GM12878 (cell line): ENCODE measurements around the gene DMKN. TPM values are rescaled to one million over a fixed set of nuclear protein-coding genes. Genes with fewer than 3 reads are reported as not detected.

Experiments used
- ATAC-seq: fragments of 200-7000 bp; cut with Tn5 transposase; 3 replicates; pipeline ENCODE4 v1.9.1; 2020; ENCODE audit warnings: mild to moderate bottlenecking, moderate library complexity
- BruUV-seq: library from RNA; stranded (reverse); fragments of 400-500 nt; replicated peaks from 2 replicates; lab custom pipeline; 2021; lab: Mats Ljungman, UMichigan
- CTCF ChIA-PET: fragments of 300-600 bp; sonication (Branson Sonifier 250); formaldehyde crosslinking; extraction: SDS; loops from one replicate; lab custom pipeline; 2021; ENCODE audit warnings: inconsistent platforms; lab: Yijun Ruan, JAX
- POLR2A ChIA-PET: fragments of 350-600 bp; formaldehyde crosslinking; extraction: SDS; loops from one replicate; lab custom pipeline; 2021; ENCODE audit warnings: inconsistent platforms; lab: Charles Lee
- RAD21 ChIA-PET: fragments of 300-600 bp; sonication (Branson Sonifier 250); formaldehyde crosslinking; loops from one replicate; lab custom pipeline; 2023; ENCODE audit warnings: antibody characterized with exemption; ENCODE audit not compliant: unreplicated experiment; lab: Charles Lee
- SMC1A ChIA-PET: fragments of 300-600 bp; sonication (Branson Sonifier 250); formaldehyde crosslinking; loops from one replicate; lab custom pipeline; 2023; ENCODE audit not compliant: unreplicated experiment, uncharacterized antibody; lab: Charles Lee
- DNase-seq: peaks from one replicate; pipeline ENCODE4 v3.0.0-alpha.2; 2011; ENCODE audit warnings: low read depth, low spot score
- FAIRE-seq: peaks from 3 replicates; lab custom pipeline; 2011; peaks lifted over from hg19 to GRCh38; lab: Jason Lieb, UNC
- H2AFZ ChIP-seq: 2 replicates; pipeline ENCODE4 v1.6.0; 2011; ENCODE audit warnings: low read depth, low read length, control low read depth; ENCODE audit not compliant: control insufficient read depth
- H3K27ac ChIP-seq: 2 replicates; pipeline ENCODE4 v1.5.1; 2011; ENCODE audit warnings: control low read depth; ENCODE audit not compliant: control insufficient read depth, insufficient read depth
- H3K27me3 ChIP-seq, 2 experiments: replicated peaks in 1 of 2; 2 replicates each; pipeline versions ENCODE4 v1.6.0 to v1.6.1; 2011; ENCODE audit warnings: low read length in 1 of 2; ENCODE audit not compliant: control insufficient read depth in 2 of 2, insufficient read depth in 2 of 2
- H3K36me3 ChIP-seq, 2 experiments: 2 replicates each; pipeline ENCODE4 v1.5.1; 2011; ENCODE audit warnings: low read length in 1 of 2; ENCODE audit not compliant: control insufficient read depth in 2 of 2, insufficient read depth in 2 of 2
- H3K4me1 ChIP-seq: 2 replicates; pipeline ENCODE4 v1.6.1; 2011; ENCODE audit warnings: mild to moderate bottlenecking, low read length, moderate library complexity, mixed read lengths; ENCODE audit not compliant: control insufficient read depth, insufficient read depth
- H3K4me2 ChIP-seq: 2 replicates; pipeline ENCODE4 v1.6.0; 2011; ENCODE audit warnings: control low read depth; ENCODE audit not compliant: control insufficient read depth, insufficient read depth
- H3K4me3 ChIP-seq: fragments of 200-600 bp; sonication (generic); 2 replicates; pipeline ENCODE4 v1.5.1; 2016
- H3K79me2 ChIP-seq: 2 replicates; pipeline ENCODE4 v1.6.0; 2011; ENCODE audit warnings: low read length; ENCODE audit not compliant: control insufficient read depth, insufficient read depth
- H3K9ac ChIP-seq: 2 replicates; pipeline ENCODE4 v1.8.0; 2011; ENCODE audit warnings: low read length, control low read depth, mixed read lengths; ENCODE audit not compliant: control insufficient read depth, insufficient read depth
- H3K9me3 ChIP-seq: replicated peaks from 3 replicates; pipeline ENCODE4 v1.5.1; 2011; ENCODE audit warnings: mild to moderate bottlenecking, low read length; ENCODE audit not compliant: control insufficient read depth, insufficient read depth
- H4K20me1 ChIP-seq: 2 replicates; pipeline ENCODE4 v1.6.0; 2011; ENCODE audit not compliant: control insufficient read depth, insufficient read depth
- BCLAF1 ChIP-seq: fragments of 450-650 bp; IDR thresholded peaks from 2 replicates; pipeline ENCODE4 v1.6.1; 2017; ENCODE audit warnings: antibody characterized with exemption, mild to moderate bottlenecking, moderate library complexity
- CBFB ChIP-seq: IDR thresholded peaks from 2 replicates; pipeline ENCODE4 v1.6.1; 2016; ENCODE audit warnings: antibody characterized with exemption, low read depth
- CEBPB ChIP-seq, 2 experiments: fragments of 150-350 bp in 1 of 2; IDR thresholded peaks; 2 replicates each; pipeline ENCODE4 v1.6.1; 2012 to 2014; ENCODE audit warnings: low read depth in 2 of 2, low read length in 2 of 2, borderline replicate concordance in 1 of 2, inconsistent platforms in 1 of 2
- EP300 ChIP-seq, 2 experiments: fragments of 150-350 bp in 1 of 2; IDR thresholded peaks; 2 replicates each; pipeline ENCODE4 v1.6.1; 2011 to 2012; ENCODE audit warnings: low read depth in 2 of 2, low read length in 2 of 2, borderline replicate concordance in 1 of 2, improper control_type of control experiment in 1 of 2, inconsistent platforms in 1 of 2; ENCODE audit not compliant: control insufficient read depth in 1 of 2
- FOXK2 ChIP-seq: fragments of 450-650 bp; IDR thresholded peaks from 2 replicates; pipeline ENCODE4 v1.6.1; 2017; ENCODE audit warnings: mild to moderate bottlenecking, moderate library complexity
- HCFC1 ChIP-seq: fragments of 150-350 bp; IDR thresholded peaks from 2 replicates; pipeline ENCODE4 v1.6.1; 2014; ENCODE audit warnings: low read length
- HDAC6 ChIP-seq: fragments of 200-600 bp; sonication (generic); IDR thresholded peaks from one replicate; pipeline ENCODE4 v1.8.0; 2017; ENCODE audit warnings: antibody characterized with exemption; ENCODE audit not compliant: unreplicated experiment
- MEF2A ChIP-seq: IDR thresholded peaks from 2 replicates; pipeline ENCODE4 v1.6.1; 2011; ENCODE audit warnings: low read depth, mild to moderate bottlenecking, low read length, moderate library complexity; ENCODE audit not compliant: insufficient read depth
- MYB ChIP-seq: fragments of 150-350 bp; IDR thresholded peaks from 2 replicates; pipeline ENCODE4 v1.6.1; 2014; ENCODE audit warnings: mild to moderate bottlenecking, low read depth, low read length, borderline replicate concordance
- POLR2AphosphoS5 ChIP-seq: IDR thresholded peaks from 2 replicates; pipeline ENCODE4 v1.6.1; 2011; ENCODE audit warnings: mild to moderate bottlenecking, low read length, inconsistent platforms
- RCOR1 ChIP-seq: conservative IDR thresholded peaks from 2 replicates; pipeline ENCODE4 v1.6.1; 2012; ENCODE audit warnings: low read depth, low read length, improper control_type of control experiment
- ZNF24 ChIP-seq: fragments of 450-650 bp; IDR thresholded peaks from 2 replicates; pipeline ENCODE4 v1.6.1; 2017; ENCODE audit warnings: antibody characterized with exemption, mild to moderate bottlenecking
- ZNF274 ChIP-seq: IDR thresholded peaks from one replicate; pipeline ENCODE4 v1.8.0; 2011; ENCODE audit not compliant: insufficient read length, insufficient read depth
- ZZZ3 ChIP-seq: IDR thresholded peaks from 2 replicates; pipeline ENCODE4 v1.6.1; 2011; ENCODE audit warnings: low read depth; ENCODE audit not compliant: control insufficient read depth, insufficient read length
- WGBS: methylation state at CpG from one replicate; pipeline ENCODE4 v1.1.6; 2016; ENCODE audit warnings: low lambda C conversion rate; ENCODE audit not compliant: insufficient replicate concordance, insufficient coverage; ENCODE audit errors: missing lambda C conversion rate; 5-methylcytosine and 5-hydroxymethylcytosine counted together
- in situ Hi-C: fragments of 300-500 bp; cut with MboI; formaldehyde crosslinking; loops from 9 replicates; pipeline ENCODE4 v1.14.3; 2018; ENCODE audit warnings: mixed read lengths
- intact Hi-C: fragments of 100-400 bp; cut with micrococcal nuclease; formaldehyde crosslinking; loops from one replicate; pipeline ENCODE4 v1.14.2; 2022; ENCODE audit not compliant: unreplicated experiment
- polyA plus RNA-seq, 11 experiments: library from polyadenylated mRNA; depleted of rRNA in 4 of 11; unstranded in 6 of 11; stranded (reverse) in 5 of 11; fragments of >200 nt; fragmentation: Nextera tagmentation in 4 of 11; fragmentation: Illumina TruSeq in 1 of 11; extraction: Ambion mirVana in 4 of 11; extraction: Trizol in 1 of 11; gene quantifications; 1 replicate in 1 of 11; 2 replicates in 10 of 11; pipeline versions ENCODE4 v1.2.1 to v1.2.3, GENCODE V29; 2011 to 2016; ENCODE audit warnings: inconsistent platforms in 2 of 11, missing spikeins in 2 of 11, low read depth in 1 of 11
- total RNA-seq, 4 experiments: library from RNA; depleted of rRNA in 3 of 4; stranded (reverse); fragments of >200 nt in 3 of 4; fragmentation: Illumina TruSeq in 1 of 4; extraction: Trizol in 1 of 4; gene quantifications; 2 replicates each; pipeline versions ENCODE4 v1.2.1 to v1.2.3, GENCODE V29; 2013 to 2021
- TF ChIP-seq, protein P1 (sequence below): IDR thresholded peaks from 2 replicates; pipeline ENCODE4 v1.6.1; 2012; ENCODE audit warnings: mild to moderate bottlenecking, low read depth, low read length
- TF ChIP-seq, protein P2 (sequence below): IDR thresholded peaks from 2 replicates; pipeline ENCODE4 v1.6.1; 2011; ENCODE audit warnings: mild to moderate bottlenecking, low read depth, low read length, moderate library complexity; ENCODE audit not compliant: insufficient replicate concordance

Gene DMKN
- total and polyA plus RNA-seq, 10 of the 15 experiments (the other 5 are each of a cell fraction or from before 2014, with no cell fraction given), result 36.4 to 114 (median 58.6) TPM

DNA sequence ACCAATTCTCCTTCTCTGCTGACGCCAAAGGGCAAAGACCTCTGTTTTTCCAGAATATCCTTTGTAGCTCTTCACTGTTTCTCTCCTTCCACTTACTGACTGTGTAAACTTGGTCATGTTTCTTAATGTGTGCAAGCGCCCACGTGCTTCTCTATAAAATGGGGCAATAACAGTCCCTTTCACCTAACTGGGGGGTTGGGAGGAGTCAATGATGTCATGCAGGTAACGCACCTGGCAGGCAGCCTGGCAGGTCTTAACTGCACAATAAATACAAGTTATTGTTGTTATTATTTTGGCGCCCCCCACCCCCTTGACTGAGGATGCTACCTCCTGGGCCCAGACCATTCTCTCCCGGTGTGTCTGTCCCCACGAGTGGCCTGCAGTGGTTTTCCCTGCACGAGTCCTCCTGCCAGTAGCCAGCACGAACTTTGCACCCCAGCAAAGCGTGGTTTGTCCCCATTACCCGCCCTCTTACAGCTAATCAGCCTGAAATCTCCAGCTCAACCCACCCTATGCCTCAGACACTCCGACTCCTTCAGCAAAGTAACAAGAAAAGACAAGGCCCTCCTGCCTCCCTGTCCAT, 9.4 kb upstream of the DMKN start:
- no peaks in the 10 kb centered on the region for H3K79me2 ChIP-seq
- H3K4me1 ChIP-seq, result no peaks in the 10 kb centered on the region
- DNase-seq (no peak), ATAC-seq (no peak), FAIRE-seq (no peak)
- H3K9ac ChIP-seq, result no peak overlapping the region
- H3K9me3 ChIP-seq, result no peaks in the 10 kb centered on the region
- no peak overlapping the region for H3K4me3 ChIP-seq
- no peak overlapping the region for H2AFZ ChIP-seq
- RAD21 ChIA-PET, result no interaction called here
- POLR2A ChIA-PET, result no interaction called here
- intact Hi-C loops, result no loop called here
- CTCF ChIA-PET, result interaction anchor here (0.6 to 1.0 kb wide), 2 partner anchors 12 to 534 kb away, joined by 3 read pairs; no protein-coding TSS in a partner anchor
- no peak overlapping the region for H3K4me2 ChIP-seq
- TF ChIP-seq MEF2A, result no peak
- TF ChIP-seq, protein P1, sequence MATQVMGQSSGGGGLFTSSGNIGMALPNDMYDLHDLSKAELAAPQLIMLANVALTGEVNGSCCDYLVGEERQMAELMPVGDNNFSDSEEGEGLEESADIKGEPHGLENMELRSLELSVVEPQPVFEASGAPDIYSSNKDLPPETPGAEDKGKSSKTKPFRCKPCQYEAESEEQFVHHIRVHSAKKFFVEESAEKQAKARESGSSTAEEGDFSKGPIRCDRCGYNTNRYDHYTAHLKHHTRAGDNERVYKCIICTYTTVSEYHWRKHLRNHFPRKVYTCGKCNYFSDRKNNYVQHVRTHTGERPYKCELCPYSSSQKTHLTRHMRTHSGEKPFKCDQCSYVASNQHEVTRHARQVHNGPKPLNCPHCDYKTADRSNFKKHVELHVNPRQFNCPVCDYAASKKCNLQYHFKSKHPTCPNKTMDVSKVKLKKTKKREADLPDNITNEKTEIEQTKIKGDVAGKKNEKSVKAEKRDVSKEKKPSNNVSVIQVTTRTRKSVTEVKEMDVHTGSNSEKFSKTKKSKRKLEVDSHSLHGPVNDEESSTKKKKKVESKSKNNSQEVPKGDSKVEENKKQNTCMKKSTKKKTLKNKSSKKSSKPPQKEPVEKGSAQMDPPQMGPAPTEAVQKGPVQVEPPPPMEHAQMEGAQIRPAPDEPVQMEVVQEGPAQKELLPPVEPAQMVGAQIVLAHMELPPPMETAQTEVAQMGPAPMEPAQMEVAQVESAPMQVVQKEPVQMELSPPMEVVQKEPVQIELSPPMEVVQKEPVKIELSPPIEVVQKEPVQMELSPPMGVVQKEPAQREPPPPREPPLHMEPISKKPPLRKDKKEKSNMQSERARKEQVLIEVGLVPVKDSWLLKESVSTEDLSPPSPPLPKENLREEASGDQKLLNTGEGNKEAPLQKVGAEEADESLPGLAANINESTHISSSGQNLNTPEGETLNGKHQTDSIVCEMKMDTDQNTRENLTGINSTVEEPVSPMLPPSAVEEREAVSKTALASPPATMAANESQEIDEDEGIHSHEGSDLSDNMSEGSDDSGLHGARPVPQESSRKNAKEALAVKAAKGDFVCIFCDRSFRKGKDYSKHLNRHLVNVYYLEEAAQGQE, result no peak
- no peak for TF ChIP-seq POLR2AphosphoS5
- TF ChIP-seq RCOR1, result no peak
- TF ChIP-seq HCFC1, result no peak
- TF ChIP-seq HDAC6, result no peak
- TF ChIP-seq, protein P2, sequence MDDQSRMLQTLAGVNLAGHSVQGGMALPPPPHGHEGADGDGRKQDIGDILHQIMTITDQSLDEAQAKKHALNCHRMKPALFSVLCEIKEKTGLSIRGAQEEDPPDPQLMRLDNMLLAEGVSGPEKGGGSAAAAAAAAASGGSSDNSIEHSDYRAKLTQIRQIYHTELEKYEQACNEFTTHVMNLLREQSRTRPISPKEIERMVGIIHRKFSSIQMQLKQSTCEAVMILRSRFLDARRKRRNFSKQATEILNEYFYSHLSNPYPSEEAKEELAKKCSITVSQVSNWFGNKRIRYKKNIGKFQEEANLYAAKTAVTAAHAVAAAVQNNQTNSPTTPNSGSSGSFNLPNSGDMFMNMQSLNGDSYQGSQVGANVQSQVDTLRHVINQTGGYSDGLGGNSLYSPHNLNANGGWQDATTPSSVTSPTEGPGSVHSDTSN, result no peak
- no peak for TF ChIP-seq BCLAF1
- no peak for TF ChIP-seq EP300 (IDR thresholded peaks at IDR 0.05; ENCODE audit: borderline replicate concordance in 1 of 2, control insufficient read depth in 1 of 2, low read depth in 2 of 2, low read length in 2 of 2)
- no peak for TF ChIP-seq FOXK2
- no peak for TF ChIP-seq ZNF24
- no peak for TF ChIP-seq CBFB
- no peak for TF ChIP-seq ZZZ3
- no peak for TF ChIP-seq CEBPB (IDR thresholded peaks at IDR 0.05; ENCODE audit: borderline replicate concordance in 1 of 2, low read depth in 2 of 2, low read length in 2 of 2)
- no peak for TF ChIP-seq MYB
- no peak for TF ChIP-seq ZNF274
- SMC1A ChIA-PET, result interaction anchor here (0.6 kb wide), 1 partner anchor 431 kb away, joined by 3 read pairs; no protein-coding TSS in a partner anchor
- H3K27ac ChIP-seq, result no peak overlapping the region
- WGBS, result 24% methylated on average over 12 of the region's 12 CpGs
- BruUV-seq, result no TSS peak
- no peaks in the 10 kb centered on the region for H4K20me1 ChIP-seq
- H3K27me3 ChIP-seq, result no peaks in the 10 kb centered on the region; a peak in 2 of 4 replicates
- H3K36me3 ChIP-seq, result no peaks in the 10 kb centered on the region
- in situ Hi-C loops, result no loop called here
